ENCODE data around the gene CIRBP.

The CIRBP gene

GRCh38 chr19:1282588-1283206 lies 13.6 kb downstream of the CIRBP start:
- no peak for FAIRE-seq

DNA sequence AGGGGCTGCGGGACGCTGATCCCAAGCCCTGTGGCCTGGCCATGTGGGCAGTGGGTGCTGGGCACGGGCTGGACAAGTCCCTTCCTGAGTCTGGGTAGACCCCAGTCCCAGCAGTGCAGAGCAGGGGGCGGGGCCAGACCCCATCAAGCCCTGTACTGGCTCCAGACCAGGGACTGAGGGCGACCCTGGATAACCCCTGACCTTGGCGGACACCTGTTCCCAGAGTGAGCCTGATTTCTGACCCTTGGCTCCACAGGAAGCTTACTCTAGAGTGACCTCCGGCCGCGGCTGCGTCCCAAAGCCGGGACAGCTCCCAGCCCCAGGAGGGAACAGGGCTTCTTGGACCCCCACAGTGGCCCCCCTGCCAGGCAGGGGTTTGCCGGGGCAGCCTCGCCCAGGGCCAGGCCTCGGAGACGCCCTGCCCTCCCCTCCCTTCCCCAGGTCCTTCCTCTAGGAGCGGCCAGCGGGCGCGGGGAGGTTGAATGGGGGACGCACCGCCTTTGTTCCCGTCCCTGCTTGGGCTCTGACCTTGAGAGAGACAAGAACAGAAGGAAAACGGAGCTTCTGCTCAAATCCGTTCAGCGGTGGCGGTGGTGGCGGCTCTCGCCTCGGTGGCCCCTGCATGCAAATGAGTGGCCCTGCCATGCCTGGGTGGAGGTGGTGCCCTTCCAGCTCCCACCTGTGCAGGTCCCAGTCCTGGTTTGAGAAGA lies 14.2 kb downstream of the CIRBP start:
- FAIRE-seq = no peak

GRCh38 chr19:1283917-1284292 lies 14.8 kb downstream of the CIRBP start:
- no peak for FAIRE-seq

- FAIRE-seq = no peak
Observed at GRCh38 chr19:1284293-1284978, 15.3 kb downstream of the CIRBP start.

- no peak for FAIRE-seq
Observed at GRCh38 chr19:1284979-1285736, 16.0 kb downstream of the CIRBP start.

- FAIRE-seq = no peak
Observed at GRCh38 chr19:1285737-1286360, 16.7 kb downstream of the CIRBP start, which contains the start of gene EFNA2. Gene EFNA2 (plus strand): TSS chr19:1285873. CDS start chr19:1286169, 296 bp downstream.

DNA sequence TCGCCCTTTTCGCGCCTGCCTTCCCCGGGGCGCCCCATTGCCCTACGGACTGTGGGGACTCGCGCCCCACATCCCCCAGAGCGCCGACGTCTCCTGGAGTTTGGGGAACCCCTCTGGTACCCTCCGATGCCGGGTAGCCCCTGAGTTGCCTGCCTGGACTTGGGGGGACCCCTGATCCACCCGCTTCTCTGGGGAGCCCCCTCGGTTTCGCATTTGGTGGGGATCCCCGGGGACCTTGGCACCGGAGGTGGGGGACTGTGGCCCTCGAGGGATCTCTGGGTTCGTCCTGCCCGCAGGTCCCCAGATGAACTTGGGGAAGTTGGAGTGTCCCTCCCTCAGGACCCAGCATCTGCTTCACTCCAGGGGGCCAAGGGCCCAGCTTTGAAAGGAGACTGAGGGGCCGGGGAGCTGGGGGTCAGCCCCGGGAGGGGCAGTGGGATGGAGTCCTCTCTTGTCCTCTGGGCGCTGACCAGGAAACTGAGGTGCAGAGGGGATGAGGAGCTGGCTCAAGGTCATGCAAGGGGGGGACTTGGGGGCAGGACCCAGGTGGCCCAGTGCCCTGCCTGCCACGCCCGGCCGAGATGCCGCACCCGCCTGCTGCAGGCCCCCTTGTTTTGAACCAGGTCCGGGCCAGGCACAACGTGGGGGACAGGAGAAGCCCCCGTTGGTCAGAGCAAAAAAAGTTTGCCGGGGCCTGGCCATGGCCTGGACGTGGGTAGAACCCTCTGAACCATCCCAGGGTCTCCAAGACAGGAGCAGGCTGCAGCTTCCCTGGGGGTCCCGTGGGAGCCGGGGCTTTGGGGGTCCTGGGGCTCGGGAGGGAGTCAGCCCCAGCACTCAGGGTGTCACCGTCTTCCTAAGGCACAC lies 17.6 kb downstream of the CIRBP start:
- FAIRE-seq = no peak

DNA sequence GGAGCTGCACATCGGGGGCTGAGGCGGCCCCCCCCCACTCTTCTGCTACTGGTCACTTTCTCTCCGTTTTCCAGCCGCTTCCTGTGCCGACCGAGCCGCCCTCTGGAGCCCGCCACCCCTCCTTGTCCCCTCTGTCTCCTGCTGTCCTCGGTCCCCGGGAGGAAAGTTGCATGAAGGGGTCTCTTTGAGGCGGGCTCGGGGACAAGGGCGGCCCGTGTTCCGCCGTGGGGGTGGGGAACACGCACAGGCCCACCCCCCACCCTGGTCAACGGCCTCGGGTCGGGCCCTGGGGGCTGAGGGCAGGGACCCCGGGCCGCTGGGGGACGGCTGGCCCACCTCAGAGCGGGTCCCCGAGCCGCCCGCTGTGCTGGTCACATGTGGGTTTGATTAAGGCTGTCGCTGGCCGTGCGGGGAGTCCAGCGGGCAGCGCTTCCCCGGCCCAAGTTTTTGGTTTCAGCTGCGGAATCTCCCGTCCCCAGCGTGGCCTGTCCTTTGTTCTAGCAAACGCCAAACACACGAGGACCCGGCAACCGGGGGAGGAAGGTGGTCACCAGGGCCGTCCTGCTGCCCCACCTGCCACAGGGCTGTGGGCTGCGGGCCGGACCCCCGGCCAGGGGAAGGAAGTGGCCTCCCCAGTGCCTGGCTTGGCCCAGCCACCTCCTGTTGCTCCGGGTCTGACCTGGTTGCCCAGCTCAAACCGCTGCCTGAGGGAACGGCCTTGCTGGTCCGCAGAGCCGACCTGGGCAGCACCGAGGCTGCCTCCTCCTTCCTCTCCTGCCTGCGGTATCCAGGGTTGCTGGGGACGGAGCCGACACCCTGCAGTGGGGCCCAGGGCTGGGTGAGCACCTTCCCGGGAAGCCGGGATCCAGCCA lies 18.5 kb downstream of the CIRBP start:
- no peak for FAIRE-seq

DNA sequence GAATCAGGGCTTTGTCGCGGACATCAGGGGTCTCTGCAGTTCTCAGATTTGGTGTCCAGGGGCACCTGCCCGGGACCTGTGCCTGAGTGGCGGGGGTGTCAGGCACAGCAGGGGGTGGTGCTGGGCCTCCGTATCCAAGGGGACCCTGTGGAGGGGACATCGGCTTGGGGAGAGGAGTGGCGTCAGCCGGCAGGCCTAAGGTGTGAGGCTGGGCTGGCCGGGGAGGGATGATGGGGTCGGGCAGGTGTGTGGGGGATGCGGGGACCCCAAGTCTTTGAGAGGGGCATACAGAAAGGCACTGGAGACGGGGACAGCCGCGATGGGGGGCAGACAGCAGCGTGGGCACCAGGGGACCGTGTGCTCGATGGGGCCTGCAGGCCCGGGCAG lies 19.1 kb downstream of the CIRBP start:
- FAIRE-seq = no peak

DNA sequence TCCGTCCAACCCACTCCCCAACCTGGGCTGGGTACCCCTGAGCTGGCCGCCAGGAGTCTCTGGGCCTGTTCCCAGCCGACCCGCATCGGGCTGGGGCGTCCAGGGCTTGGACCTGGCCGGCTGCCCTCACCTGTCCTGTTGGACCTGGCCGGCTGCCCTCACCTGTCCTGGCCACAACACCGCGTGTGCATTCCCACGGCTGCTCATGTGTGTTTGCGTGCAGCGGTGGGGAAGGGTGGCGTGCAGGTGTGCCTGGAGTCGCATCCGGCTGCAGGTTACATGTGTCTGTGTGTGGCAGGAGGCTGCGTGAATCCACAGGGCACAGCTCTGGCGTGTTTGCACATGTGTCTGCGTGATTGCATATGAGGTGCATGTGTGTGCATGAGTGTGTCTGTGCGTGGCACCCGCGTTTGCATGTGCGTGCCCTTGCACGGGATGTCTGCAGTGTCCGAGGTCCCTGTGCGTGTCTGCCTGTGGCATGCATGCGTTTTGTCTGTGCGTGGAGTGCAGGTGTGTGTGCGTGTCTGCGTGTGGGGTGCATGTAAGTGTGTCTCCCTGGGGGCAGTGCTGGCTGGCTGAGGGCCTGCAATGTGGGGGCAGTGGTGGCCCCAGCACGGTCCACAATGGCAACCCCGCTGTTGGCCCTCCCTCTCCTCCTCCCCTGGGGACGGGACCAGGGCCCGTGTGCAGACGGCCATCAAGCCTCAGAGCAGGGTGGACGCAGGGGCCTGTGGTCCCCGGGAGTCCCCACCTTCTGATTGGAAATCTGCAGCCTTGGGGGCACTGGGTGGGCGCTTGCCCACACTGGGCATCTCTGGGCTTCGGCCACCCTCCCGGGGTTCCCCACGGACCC lies 19.9 kb downstream of the CIRBP start:
- FAIRE-seq = no peak

DNA sequence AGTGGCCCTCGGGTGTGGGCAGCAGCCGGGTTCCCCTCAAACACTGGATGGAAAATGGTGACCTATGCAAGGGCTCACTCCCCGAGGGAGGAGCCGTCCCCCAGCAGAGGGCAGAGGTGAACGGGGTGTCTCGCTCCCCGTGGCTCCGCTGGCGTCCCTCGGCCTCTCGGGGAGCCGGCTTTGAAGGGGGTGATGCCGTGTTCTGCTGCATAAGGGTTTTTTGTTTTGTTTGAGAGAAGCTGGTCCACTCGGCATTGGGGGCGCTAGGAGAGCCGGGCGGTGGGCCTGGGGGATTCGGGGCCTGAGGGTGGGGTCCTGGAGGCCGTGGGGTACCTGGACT lies 20.5 kb downstream of the CIRBP start:
- no peak for FAIRE-seq

- no peak for FAIRE-seq
Observed at GRCh38 chr19:1290196-1290702, 21.1 kb downstream of the CIRBP start.

- no peak for FAIRE-seq
Observed at GRCh38 chr19:1290703-1291651, 21.8 kb downstream of the CIRBP start.

GRCh38 chr19:1291761-1292418 lies 22.8 kb downstream of the CIRBP start:
- no peak for FAIRE-seq

DNA sequence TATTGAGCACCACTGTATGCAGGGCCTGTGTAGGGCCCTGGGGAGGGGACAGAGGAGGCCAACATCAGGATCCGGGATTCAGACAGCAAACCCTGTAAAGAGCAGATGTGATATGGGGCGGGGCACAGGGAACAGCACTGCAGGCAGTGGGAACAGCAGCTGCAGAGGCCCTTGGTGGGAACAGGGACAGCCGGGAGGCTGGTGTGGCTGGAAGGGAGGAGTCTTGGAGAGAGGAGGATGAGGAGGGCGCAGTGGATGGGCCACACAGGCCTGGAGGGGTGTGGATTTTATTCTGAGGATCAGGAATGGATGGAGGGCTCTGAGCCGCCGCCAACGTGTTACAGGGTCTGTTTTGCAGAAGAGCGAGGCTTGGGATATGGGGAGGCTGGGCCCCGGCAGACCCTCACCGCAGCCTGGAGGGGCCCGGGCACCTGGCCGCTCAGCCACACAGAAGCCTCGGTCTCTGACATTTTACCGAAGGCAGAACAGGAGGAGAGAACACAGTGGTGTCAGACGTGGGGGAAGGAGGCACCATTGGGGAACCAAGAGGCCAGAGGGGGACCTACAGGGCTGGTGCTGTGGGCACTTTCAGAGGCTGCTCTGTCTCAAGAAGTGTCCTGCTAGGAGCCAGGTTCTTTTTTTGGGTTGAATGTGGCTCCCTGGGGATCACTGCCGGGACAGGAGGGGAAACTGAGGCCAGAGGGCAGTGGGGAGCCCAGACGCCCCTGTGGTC lies 23.5 kb downstream of the CIRBP start:
- FAIRE-seq = no peak

DNA sequence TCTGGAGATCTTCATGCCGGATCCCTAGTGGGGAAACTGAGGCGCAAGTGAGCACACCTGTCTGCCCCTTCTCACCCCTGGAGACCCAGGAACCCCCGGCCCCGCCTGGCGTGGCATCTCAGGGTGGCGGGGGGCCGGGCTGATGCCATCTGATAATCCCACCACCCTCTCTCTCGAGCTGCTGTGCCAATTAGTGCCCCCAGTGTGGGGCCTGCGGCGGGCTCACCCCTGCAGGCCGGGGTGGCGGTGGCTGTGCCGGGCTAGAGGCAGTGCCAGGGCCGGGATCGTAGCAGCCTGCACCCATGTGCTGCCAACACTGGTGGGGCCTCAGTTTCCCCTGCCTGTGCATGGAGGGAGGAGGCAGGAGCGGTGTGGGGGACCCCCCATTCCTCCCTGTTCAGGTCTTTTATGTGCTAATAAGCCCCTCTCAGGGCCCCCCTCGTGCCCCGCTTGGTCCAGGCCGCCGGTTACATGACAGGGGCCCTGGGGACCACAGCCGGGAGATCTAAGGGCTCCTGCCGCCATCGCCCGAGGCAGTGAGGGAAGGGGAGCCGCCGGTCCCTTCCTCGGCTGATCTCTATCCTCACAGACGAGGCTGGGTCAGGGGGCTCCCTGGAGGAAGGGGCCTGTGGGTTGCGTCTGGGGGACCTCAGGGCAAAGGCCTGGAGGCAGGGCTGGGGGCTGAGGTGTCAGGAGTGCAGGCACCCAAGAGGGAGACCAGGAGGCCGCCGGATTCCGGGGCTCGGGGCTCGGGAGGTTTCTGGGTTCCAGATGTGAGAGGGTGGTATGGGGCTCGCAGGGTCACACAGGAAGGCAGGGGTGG lies 24.9 kb downstream of the CIRBP start:
- FAIRE-seq = no peak

Measured in colon (tissue), 2 donors.